Spleen (tissue), 7 donors: ENCODE measurements around the gene EMC10.
A peak's percentile ranks its signal among the peaks of the same experiment; 100 is the strongest.

Experiments
- POLR2A ChIP-seq, 3 donors: fragments of 450-650 bp; IDR thresholded peaks; one replicate each; pipeline ENCODE4 v1.5.1; 2017; ENCODE audit warnings: antibody characterized with exemption in 3 of 3, mild to moderate bottlenecking in 1 of 3
- POLR2AphosphoS5 ChIP-seq, 3 donors: sonication (generic); formaldehyde crosslinking; IDR thresholded peaks; one replicate each; pipeline ENCODE4 v1.5.1; 2017; ENCODE audit warnings: antibody characterized with exemption in 3 of 3
- TF ChIP-seq, protein P1 (sequence below), 11 experiments: fragments of 200-600 bp in 7 of 11; fragments of 450-650 bp in 4 of 11; sonication (generic) in 4 of 11; IDR thresholded peaks in 8 of 11; conservative IDR thresholded peaks in 3 of 11; 1 replicate in 7 of 11; 2 replicates in 4 of 11; pipeline versions ENCODE4 v1.4.0 to v1.8.0; 2016 to 2021; ENCODE audit warnings: antibody characterized with exemption in 11 of 11, inconsistent platforms in 4 of 11, mild to moderate bottlenecking in 1 of 11
- donor health status: DM: no; HTN: no; CAD: no; lungs with moderate emphysema.
- donor health status: DM: no; HTN: no; CAD: no.
- donor health status: DM: no; HTN: no; CAD: no.

DNA sequence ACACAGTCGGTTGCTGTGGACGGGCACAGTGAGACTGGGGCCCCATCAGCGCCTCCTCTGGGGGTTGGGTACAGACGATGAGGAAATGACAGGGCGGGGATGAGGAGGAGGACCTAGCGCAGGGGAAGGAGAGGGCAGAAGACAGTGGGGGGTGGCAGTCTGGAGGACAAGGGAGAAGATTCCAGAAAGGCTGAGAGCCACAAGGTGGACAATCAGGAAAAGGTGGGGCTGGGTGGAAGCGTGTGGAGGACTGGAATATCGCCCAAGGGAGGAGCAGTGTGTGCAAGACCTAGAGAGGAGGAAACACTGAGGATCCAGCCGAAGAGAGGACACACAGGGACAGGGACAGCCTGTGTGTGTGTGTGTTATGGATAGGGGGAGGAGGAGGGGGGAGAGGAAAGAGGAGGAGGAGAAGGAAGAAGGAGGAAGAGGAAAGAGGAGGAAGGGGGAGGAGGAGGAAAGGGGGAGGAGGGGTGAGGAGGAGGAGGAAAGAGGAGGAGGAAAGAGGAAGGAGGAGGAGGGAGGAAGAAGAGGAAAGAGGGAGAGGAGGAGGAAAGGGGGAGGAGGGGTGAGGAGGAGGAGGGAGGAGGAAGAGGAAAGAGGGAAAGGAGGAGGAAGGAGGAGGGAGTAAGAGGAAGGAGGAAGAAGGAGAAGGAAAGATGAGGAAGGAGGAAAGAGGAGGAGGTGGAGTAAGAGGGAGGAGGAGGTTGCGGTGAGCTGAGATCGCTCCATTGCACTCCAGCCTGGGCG lies 16.2 kb downstream of the EMC10 start:
- TF ChIP-seq, protein P1, sequence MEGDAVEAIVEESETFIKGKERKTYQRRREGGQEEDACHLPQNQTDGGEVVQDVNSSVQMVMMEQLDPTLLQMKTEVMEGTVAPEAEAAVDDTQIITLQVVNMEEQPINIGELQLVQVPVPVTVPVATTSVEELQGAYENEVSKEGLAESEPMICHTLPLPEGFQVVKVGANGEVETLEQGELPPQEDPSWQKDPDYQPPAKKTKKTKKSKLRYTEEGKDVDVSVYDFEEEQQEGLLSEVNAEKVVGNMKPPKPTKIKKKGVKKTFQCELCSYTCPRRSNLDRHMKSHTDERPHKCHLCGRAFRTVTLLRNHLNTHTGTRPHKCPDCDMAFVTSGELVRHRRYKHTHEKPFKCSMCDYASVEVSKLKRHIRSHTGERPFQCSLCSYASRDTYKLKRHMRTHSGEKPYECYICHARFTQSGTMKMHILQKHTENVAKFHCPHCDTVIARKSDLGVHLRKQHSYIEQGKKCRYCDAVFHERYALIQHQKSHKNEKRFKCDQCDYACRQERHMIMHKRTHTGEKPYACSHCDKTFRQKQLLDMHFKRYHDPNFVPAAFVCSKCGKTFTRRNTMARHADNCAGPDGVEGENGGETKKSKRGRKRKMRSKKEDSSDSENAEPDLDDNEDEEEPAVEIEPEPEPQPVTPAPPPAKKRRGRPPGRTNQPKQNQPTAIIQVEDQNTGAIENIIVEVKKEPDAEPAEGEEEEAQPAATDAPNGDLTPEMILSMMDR (IDR thresholded peaks at IDR 0.05 in 8 of 11, conservative IDR thresholded peaks at IDR 0.05 in 3 of 11), result no peak
- TF ChIP-seq POLR2A (IDR thresholded peaks at IDR 0.05), result no peak
- TF ChIP-seq POLR2AphosphoS5 (IDR thresholded peaks at IDR 0.05), result peak in 2 of 3 donors; percentile 37 to 41
